HG03280 (cell line): Measurements from ENCODE around the gene WIPF3.
"Not testable (repeated sequence)": the region's sequence is repeated elsewhere in the genome, so short reads cannot be mapped to it uniquely, and the experiment has no call there.

Source experiments
- ATAC-seq: cut with Tn5 transposase; IDR thresholded peaks from one replicate; pipeline ENCODE4 v1.9.1; 2021; ENCODE audit warnings: mild to moderate bottlenecking, moderate library complexity; ENCODE audit not compliant: unreplicated experiment

The WIPF3 gene

GRCh38 chr7:29946428-29947186 is 140.3 kb downstream of the WIPF3 start:
- no peak for ATAC-seq

- no peak for ATAC-seq
These were observed 142.3 kb downstream of the WIPF3 start for GRCh38 chr7:29948587-29948986.

- ATAC-seq = no peak
These were observed 144.2 kb downstream of the WIPF3 start for GRCh38 chr7:29950480-29950879.

GRCh38 chr7:29951206-29951605 is 144.9 kb downstream of the WIPF3 start:
- ATAC-seq = no peak

GRCh38 chr7:29953726-29954347 is 147.5 kb downstream of the WIPF3 start:
- no peak for ATAC-seq

GRCh38 chr7:29955075-29955792 is 148.9 kb downstream of the WIPF3 start:
- ATAC-seq = no peak

GRCh38 chr7:29955799-29956486 is 149.6 kb downstream of the WIPF3 start:
- peak; percentile 44 for ATAC-seq

- ATAC-seq = no peak
These were observed 150.2 kb downstream of the WIPF3 start for GRCh38 chr7:29956487-29956836.

- ATAC-seq = no peak
These were observed 151.4 kb downstream of the WIPF3 start for GRCh38 chr7:29957521-29958310.

GRCh38 chr7:29958667-29959358 is 152.5 kb downstream of the WIPF3 start:
- no peak for ATAC-seq

GRCh38 chr7:29961611-29962010 is 155.3 kb downstream of the WIPF3 start:
- ATAC-seq = not testable (repeated sequence)

GRCh38 chr7:29962035-29962434 is 155.7 kb downstream of the WIPF3 start:
- ATAC-seq = no peak

GRCh38 chr7:29965030-29965429 is 158.7 kb downstream of the WIPF3 start:
- no peak for ATAC-seq
